Measurements from ENCODE around the gene TLN1. TPM values are rescaled to one million over a fixed set of nuclear protein-coding genes. Genes with fewer than 3 reads are reported as not detected.

The TLN1 gene
- polyA plus RNA-seq, 2 of the 4 experiments (the other 2 are of a cell fraction): 65.5 to 108 TPM

DNA sequence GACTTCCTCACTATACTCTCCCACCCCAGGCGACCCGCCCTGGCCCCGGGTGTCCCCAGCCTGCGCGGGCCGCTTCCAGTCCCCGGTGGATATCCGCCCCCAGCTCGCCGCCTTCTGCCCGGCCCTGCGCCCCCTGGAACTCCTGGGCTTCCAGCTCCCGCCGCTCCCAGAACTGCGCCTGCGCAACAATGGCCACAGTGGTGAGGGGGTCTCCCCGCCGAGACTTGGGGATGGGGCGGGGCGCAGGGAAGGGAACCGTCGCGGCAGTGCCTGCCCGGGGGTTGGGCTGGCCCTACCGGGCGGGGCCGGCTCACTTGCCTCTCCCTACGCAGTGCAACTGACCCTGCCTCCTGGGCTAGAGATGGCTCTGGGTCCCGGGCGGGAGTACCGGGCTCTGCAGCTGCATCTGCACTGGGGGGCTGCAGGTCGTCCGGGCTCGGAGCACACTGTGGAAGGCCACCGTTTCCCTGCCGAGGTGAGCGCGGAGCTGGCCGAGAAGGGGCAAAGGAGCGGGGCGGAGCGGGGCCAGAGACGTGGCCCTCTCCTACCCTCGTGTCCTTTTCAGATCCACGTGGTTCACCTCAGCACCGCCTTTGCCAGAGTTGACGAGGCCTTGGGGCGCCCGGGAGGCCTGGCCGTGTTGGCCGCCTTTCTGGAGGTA is 56.1 kb downstream of the TLN1 start:
- ATAC-seq: no peak
- 0 out of 6 replicates have a peak overlapping the region, but pooled peaks of 1 of the 2 experiments have one; percentile 10 for H3K27ac ChIP-seq
- H3K4me3 ChIP-seq: no peak overlapping the region
- DNase-seq (ENCODE audit: low read depth in 1 of 2, low spot score in 1 of 2): no peak
- H3K9me3 ChIP-seq: no peaks in the 10 kb centered on the region
- H3K4me2 ChIP-seq: no peak overlapping the region
- H3K4me1 ChIP-seq: peaks cover 21% of the 10 kb centered on the region
- WGBS (ENCODE audit: missing lambda C conversion rate): 93% methylated on average over 37 of the region's 51 CpGs
- ChIA-PET POLR2A (no interaction called here), CTCF (interaction anchor here (0.6 to 21.5 kb wide), 6 partner anchors 15 to 81 kb away, joined by 3 to 498 read pairs (median 6); partner anchors contain the start of genes ARHGEF39, CCDC107, RMRP and TPM2)
- no peak for FAIRE-seq
- TF ChIP-seq EHMT2 (IDR thresholded peaks at IDR 0.05; ENCODE audit: low read depth) (no peak), KDM5A (IDR thresholded peaks at IDR 0.05) (no peak), EHF (CRISPR knock-in tag; IDR thresholded peaks at IDR 0.05) (no peak), CBX2 (IDR thresholded peaks at IDR 0.05; ENCODE audit: borderline replicate concordance, low read depth) (no peak), MAFK (IDR thresholded peaks at IDR 0.05; ENCODE audit: partially characterized antibody) (no peak)

GRCh38 chr9:35675204-35675603 is 56.8 kb downstream of the TLN1 start:
- WGBS (ENCODE audit: missing lambda C conversion rate): 89% methylated on average over 10 of the region's 13 CpGs
- H3K9me3 ChIP-seq: no peaks in the 10 kb centered on the region
- no peak overlapping the region for H3K4me3 ChIP-seq
- DNase-seq (ENCODE audit: low read depth in 1 of 2, low spot score in 1 of 2): no peak
- ATAC-seq: no peak
- no peak overlapping the region for H3K4me2 ChIP-seq
- TF ChIP-seq FOSB (CRISPR knock-in tag; IDR thresholded peaks at IDR 0.05) (no peak), ZC3H11A (IDR thresholded peaks at IDR 0.05) (no peak), CEBPB (IDR thresholded peaks at IDR 0.05) (no peak), JUNB (IDR thresholded peaks at IDR 0.05) (no peak), FOXS1 (CRISPR knock-in tag; IDR thresholded peaks at IDR 0.05) (no peak), HOXA7 (CRISPR knock-in tag; IDR thresholded peaks at IDR 0.05) (no peak), RARB (CRISPR knock-in tag; IDR thresholded peaks at IDR 0.05) (no peak), POLR2A (IDR thresholded peaks at IDR 0.05; ENCODE audit: low read length) (no peak), BHLHE40 (IDR thresholded peaks at IDR 0.05; ENCODE audit: low read depth, low read length) (no peak), NR3C1 (IDR thresholded peaks at IDR 0.05) (no peak)
- CTCF ChIA-PET: interaction anchor here (1.4 to 21.5 kb wide), 5 partner anchors 14 to 82 kb away, joined by 3 to 498 read pairs (median 7); partner anchors contain the start of genes ARHGEF39, CCDC107, RMRP and TPM2
- FAIRE-seq: no peak
- peaks cover 26% of the 10 kb centered on the region for H3K4me1 ChIP-seq
- POLR2A ChIA-PET: no interaction called here
- no peak overlapping the region for H3K27ac ChIP-seq

DNA sequence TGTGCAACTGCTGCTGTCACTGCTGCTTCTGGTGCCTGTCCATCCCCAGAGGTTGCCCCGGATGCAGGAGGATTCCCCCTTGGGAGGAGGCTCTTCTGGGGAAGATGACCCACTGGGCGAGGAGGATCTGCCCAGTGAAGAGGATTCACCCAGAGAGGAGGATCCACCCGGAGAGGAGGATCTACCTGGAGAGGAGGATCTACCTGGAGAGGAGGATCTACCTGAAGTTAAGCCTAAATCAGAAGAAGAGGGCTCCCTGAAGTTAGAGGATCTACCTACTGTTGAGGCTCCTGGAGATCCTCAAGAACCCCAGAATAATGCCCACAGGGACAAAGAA is 58.0 kb downstream of the TLN1 start:
- 64% methylated on average over 3 of the region's 3 CpGs for WGBS (ENCODE audit: missing lambda C conversion rate)
- no peak for ATAC-seq
- POLR2A ChIA-PET: interaction anchor here (0.5 to 1.7 kb wide), 3 partner anchors 16 to 58 kb away, joined by 3 to 18 read pairs (median 4); partner anchors contain the start of genes CREB3, TLN1 and TPM2
- CTCF ChIA-PET: interaction anchor here (1.0 to 21.5 kb wide), 4 partner anchors 13 to 63 kb away, joined by 3 to 498 read pairs (median 68); partner anchors contain the start of genes ARHGEF39, CCDC107, RMRP and TPM2
- DNase-seq (ENCODE audit: low read depth in 1 of 2, low spot score in 1 of 2): no peak
- peak overlapping the region; percentile 66 to 81 for H3K27ac ChIP-seq
- TF ChIP-seq CEBPB (IDR thresholded peaks at IDR 0.05) (no peak), HOXA7 (CRISPR knock-in tag; IDR thresholded peaks at IDR 0.05) (no peak), E2F6 (IDR thresholded peaks at IDR 0.05; ENCODE audit: borderline replicate concordance, low read depth) (no peak), ELK1 (IDR thresholded peaks at IDR 0.05; ENCODE audit: low read depth, low read length) (no peak), HOXB13 (CRISPR knock-in tag; IDR thresholded peaks at IDR 0.05; ENCODE audit: low read depth) (no peak), HDAC2 (IDR thresholded peaks at IDR 0.05) (no peak), CBX2 (IDR thresholded peaks at IDR 0.05; ENCODE audit: borderline replicate concordance, low read depth) (no peak), POLR2AphosphoS2 (conservative IDR thresholded peaks at IDR 0.05; ENCODE audit: low read length) (no peak), FOSL2 (IDR thresholded peaks at IDR 0.05) (no peak), FOSL2 (CRISPR knock-in tag; IDR thresholded peaks at IDR 0.05) (no peak), ZNF302 (CRISPR knock-in tag; IDR thresholded peaks at IDR 0.05) (no peak)
- TF ChIP-seq, protein P1, sequence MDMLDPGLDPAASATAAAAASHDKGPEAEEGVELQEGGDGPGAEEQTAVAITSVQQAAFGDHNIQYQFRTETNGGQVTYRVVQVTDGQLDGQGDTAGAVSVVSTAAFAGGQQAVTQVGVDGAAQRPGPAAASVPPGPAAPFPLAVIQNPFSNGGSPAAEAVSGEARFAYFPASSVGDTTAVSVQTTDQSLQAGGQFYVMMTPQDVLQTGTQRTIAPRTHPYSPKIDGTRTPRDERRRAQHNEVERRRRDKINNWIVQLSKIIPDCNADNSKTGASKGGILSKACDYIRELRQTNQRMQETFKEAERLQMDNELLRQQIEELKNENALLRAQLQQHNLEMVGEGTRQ (IDR thresholded peaks at IDR 0.05): no peak
- H3K4me3 ChIP-seq: no peak overlapping the region
- H3K9me3 ChIP-seq: no peaks in the 10 kb centered on the region
- peak overlapping the region; percentile 68 for H3K4me2 ChIP-seq
- H3K4me1 ChIP-seq: peaks cover 38% of the 10 kb centered on the region
- FAIRE-seq: no peak

Data from A549 (cell line).